Right lobe of liver (tissue), 4 donors: ENCODE results near the gene CLSTN1.
"Not testable (repeated sequence)": the region's sequence is repeated elsewhere in the genome, so short reads cannot be mapped to it uniquely, and the experiment has no call there.

Source experiments
- CTCF ChIP-seq, 4 donors: fragments of 200-600 bp in 3 of 4; fragments of 450-650 bp in 1 of 4; IDR thresholded peaks; one replicate each; pipeline versions ENCODE4 v1.5.1 to v1.8.0; 2016 to 2022; ENCODE audit warnings: antibody characterized with exemption in 4 of 4, mild to moderate bottlenecking in 2 of 4
- POLR2A ChIP-seq: fragments of 450-650 bp; IDR thresholded peaks from one replicate; pipeline ENCODE4 v1.6.1; 2017; ENCODE audit warnings: antibody characterized with exemption, mild to moderate bottlenecking
- donor health status: DM: no; HTN: no; CAD: no.
- donor health status: DM: no; HTN: no; CAD: no.
- donor health status: DM: no; HTN: yes; CAD: no.

- not testable (repeated sequence) for TF ChIP-seq CTCF (IDR thresholded peaks at IDR 0.05); POLR2A
Measured at GRCh38 chr1:9748391-9748790, 75.4 kb downstream of the CLSTN1 start.
